Measurements from ENCODE around the gene PPID. TPM values are rescaled to one million over a fixed set of nuclear protein-coding genes. Genes with fewer than 3 reads are reported as not detected.

PPID gene
- total and polyA plus RNA-seq, 2 donors (not counting 1 experiment from before 2014, with no cell fraction given): 9.4 to 23.7 TPM

GRCh38 chr4:158724637-158725036 lies 1.4 kb upstream of the PPID start:
- Mint-ChIP-seq H3K27ac (no peak overlapping the region), H3K9me3 (ENCODE audit: insufficient read depth) (no peaks in the 10 kb centered on the region), H3K27me3 (peaks cover 29% of the 10 kb centered on the region), H3K4me3 (peak overlapping the region; percentile 26), H3K4me1 (peaks cover 20% of the 10 kb centered on the region)
- TF ChIP-seq EZH2 (IDR thresholded peaks at IDR 0.05; ENCODE audit: borderline replicate concordance, insufficient read depth, low read depth, low read length, poor library complexity, severe bottlenecking) (no peak), CTCF (IDR thresholded peaks at IDR 0.05) (no peak)
- intact Hi-C loops (cut with micrococcal nuclease): loop anchor here (5.0 kb wide), 1 partner anchor 43 kb away; the partner anchor contains the start of gene FNIP2
- Histone ChIP-seq H4K20me1 (ENCODE audit: control insufficient read depth, insufficient read depth, low read length, poor library complexity, severe bottlenecking) (peaks cover 4% of the 10 kb centered on the region), H2AFZ (ENCODE audit: insufficient read depth, low read depth, low read length, poor library complexity, severe bottlenecking) (no peak overlapping the region), H3K4me1 (ENCODE audit: control insufficient read depth in 2 of 2, insufficient read depth in 2 of 2, low read length in 2 of 2) (peaks cover 7 to 12% of the 10 kb centered on the region in 2 donors), H3K27me3 (replicated peaks in 1 of 4; ENCODE audit: control extremely low read depth in 1 of 4, control insufficient read depth in 3 of 4, insufficient read depth in 4 of 4, low read length in 3 of 4) (peaks cover 0 to 18% (median 15%) of the 10 kb centered on the region in 4 experiments), H3K9me3 (ENCODE audit: control extremely low read depth in 1 of 3, control insufficient read depth in 2 of 3, insufficient read depth in 1 of 3, low read length in 2 of 3) (no peaks in the 10 kb centered on the region), H3K36me3 (replicated peaks in 1 of 2; ENCODE audit: control extremely low read depth in 1 of 2, control insufficient read depth in 1 of 2, extremely low read depth in 1 of 2, insufficient read depth in 2 of 2, low read length in 1 of 2) (peaks cover 5 to 8% of the 10 kb centered on the region in 2 experiments), H3K79me2 (ENCODE audit: control insufficient read depth, insufficient read depth, low read length) (peaks cover 14% of the 10 kb centered on the region), H3K27ac (ENCODE audit: low read length in 2 of 2) (no peak overlapping the region), H3K9ac (ENCODE audit: low read length) (no peak overlapping the region), H3K4me3 (ENCODE audit: control extremely low read depth in 1 of 5, extremely low read depth in 1 of 5, insufficient read depth in 1 of 5, low read depth in 2 of 5, low read length in 4 of 5) (no peak overlapping the region), H3K4me2 (replicated peaks; ENCODE audit: low read depth, low read length, poor library complexity, severe bottlenecking) (no peak overlapping the region)
- ChIA-PET POLR2A (no interaction called here), CTCF (no interaction called here)
- WGBS (ENCODE audit: insufficient coverage): no CpG with 5 or more reads among the region's 4 CpGs
- DNase-seq (no peak), ATAC-seq (ENCODE audit: low read depth) (no peak)

DNA sequence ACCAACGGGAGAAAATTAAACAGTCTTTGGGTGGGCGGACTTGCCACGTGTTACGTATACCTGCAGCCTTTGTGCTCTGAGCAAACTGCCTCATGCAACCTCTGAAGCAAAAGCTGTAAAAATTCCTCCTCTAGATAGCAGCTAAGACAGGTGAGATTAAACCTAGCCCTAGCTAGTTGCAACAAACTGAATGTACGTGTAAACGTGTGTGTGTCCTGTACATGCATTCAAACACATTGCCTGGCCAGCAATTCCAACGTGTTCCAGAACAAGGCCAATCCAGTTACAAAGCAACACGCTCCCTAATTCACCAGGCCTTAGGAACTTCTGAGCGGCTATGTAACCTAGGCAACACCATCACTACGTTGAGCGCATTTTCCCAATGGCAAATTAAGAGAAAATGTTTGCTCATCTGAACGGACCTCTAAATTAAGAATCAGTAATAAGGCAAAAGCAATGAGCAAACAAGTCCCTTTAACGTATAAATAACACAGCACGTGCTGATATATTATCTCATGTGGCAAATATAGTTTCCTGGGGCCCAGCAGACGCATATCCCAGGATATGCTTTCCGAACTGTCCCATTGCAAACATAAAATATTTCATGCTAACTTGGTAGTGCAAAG lies 792 bp downstream of the PPID start:
- Mint-ChIP-seq H3K4me1 (peaks cover 20% of the 10 kb centered on the region), H3K4me3 (peak overlapping the region; percentile 97), H3K27ac (peak overlapping the region; percentile 89), H3K27me3 (peaks cover 13% of the 10 kb centered on the region), H3K9me3 (ENCODE audit: insufficient read depth) (no peaks in the 10 kb centered on the region)
- peak overlapping the region; percentile 86 for H3K9ac ChIP-seq (ENCODE audit: low read length)
- DNase-seq (no peak), ATAC-seq (ENCODE audit: low read depth) (no peak)
- peak overlapping the region; percentile 80 for H3K4me2 ChIP-seq (replicated peaks; ENCODE audit: low read depth, low read length, poor library complexity, severe bottlenecking)
- H2AFZ ChIP-seq (ENCODE audit: insufficient read depth, low read depth, low read length, poor library complexity, severe bottlenecking): peak overlapping the region; percentile 82
- peaks cover 0 to 6% (median 3%) of the 10 kb centered on the region in 4 experiments for H3K27me3 ChIP-seq (replicated peaks in 1 of 4; ENCODE audit: control extremely low read depth in 1 of 4, control insufficient read depth in 3 of 4, insufficient read depth in 4 of 4, low read length in 3 of 4)
- 41% methylated on average over 12 of the region's 16 CpGs for WGBS (ENCODE audit: insufficient coverage)
- H4K20me1 ChIP-seq (ENCODE audit: control insufficient read depth, insufficient read depth, low read length, poor library complexity, severe bottlenecking): peaks cover 8% of the 10 kb centered on the region
- peaks cover 14% of the 10 kb centered on the region for H3K79me2 ChIP-seq (ENCODE audit: control insufficient read depth, insufficient read depth, low read length)
- intact Hi-C loops (cut with micrococcal nuclease): loop anchor here (2.0 to 5.0 kb wide), 2 partner anchors 45 to 380 kb away; partner anchors contain the start of genes FNIP2 and RAPGEF2
- H3K4me3 ChIP-seq (ENCODE audit: control extremely low read depth in 1 of 5, extremely low read depth in 1 of 5, insufficient read depth in 1 of 5, low read depth in 2 of 5, low read length in 4 of 5): peak overlapping the region; percentile 76 to 92 (median 88)
- H3K4me1 ChIP-seq (ENCODE audit: control insufficient read depth in 2 of 2, insufficient read depth in 2 of 2, low read length in 2 of 2): peaks cover 7 to 12% of the 10 kb centered on the region in 2 donors
- H3K27ac ChIP-seq (ENCODE audit: low read length in 2 of 2): peak overlapping the region; percentile 71 to 87
- no peak for TF ChIP-seq EZH2 (IDR thresholded peaks at IDR 0.05; ENCODE audit: borderline replicate concordance, insufficient read depth, low read depth, low read length, poor library complexity, severe bottlenecking)
- TF ChIP-seq CTCF (IDR thresholded peaks at IDR 0.05): no peak
- ChIA-PET POLR2A (no interaction called here), CTCF (no interaction called here)
- H3K36me3 ChIP-seq (replicated peaks in 1 of 2; ENCODE audit: control extremely low read depth in 1 of 2, control insufficient read depth in 1 of 2, extremely low read depth in 1 of 2, insufficient read depth in 2 of 2, low read length in 1 of 2): peaks cover 17 to 29% of the 10 kb centered on the region in 2 experiments
- no peaks in the 10 kb centered on the region for H3K9me3 ChIP-seq (ENCODE audit: control extremely low read depth in 1 of 3, control insufficient read depth in 2 of 3, insufficient read depth in 1 of 3, low read length in 2 of 3)

Measured in B cell (primary cell).